HG02623 (cell line): ENCODE results near the gene ARHGEF10L.

Source experiments
- ATAC-seq: cut with Tn5 transposase; IDR thresholded peaks from one replicate; pipeline ENCODE4 v1.9.1; 2021; ENCODE audit warnings: moderate library complexity; ENCODE audit not compliant: unreplicated experiment

ARHGEF10L gene

DNA sequence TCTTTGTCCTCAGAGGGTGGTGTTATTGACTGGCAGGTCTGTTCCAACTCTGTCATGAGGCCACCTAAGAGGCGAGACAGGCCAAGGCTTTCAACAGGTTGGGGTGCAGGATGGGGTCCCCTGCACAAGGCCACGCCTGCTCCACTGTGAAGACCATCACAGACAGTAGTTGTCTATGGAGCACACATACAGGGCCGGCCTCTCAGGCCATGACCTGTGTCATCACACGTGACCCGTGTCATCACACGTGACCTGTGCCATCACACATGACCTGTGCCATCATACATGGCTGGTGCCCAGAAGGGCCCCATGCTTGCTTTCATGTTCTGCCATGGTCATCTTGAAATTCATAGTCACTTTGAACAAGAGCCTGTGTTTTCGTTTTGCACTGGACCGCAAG lies 91.9 kb downstream of the ARHGEF10L start:
- ATAC-seq, result no peak

DNA sequence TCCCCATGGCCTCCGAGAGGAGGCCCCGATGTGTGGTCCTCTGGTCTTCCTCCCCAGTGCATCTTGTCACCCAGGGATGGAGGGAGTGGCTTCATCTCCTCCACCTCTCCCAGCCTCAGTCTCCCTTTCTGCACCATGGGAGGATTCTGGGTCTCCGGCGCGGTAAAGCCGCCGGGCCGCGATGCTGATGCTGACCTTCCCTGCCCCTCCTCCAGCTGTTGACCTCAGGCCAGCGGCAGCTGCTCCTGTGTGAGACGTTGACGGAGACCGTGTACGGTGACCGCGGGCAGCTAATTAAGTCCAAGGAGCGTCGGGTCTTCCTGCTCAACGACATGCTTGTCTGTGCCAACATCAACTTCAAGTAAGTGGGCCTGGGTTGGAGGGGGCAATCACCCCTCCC lies 92.6 kb downstream of the ARHGEF10L start:
- ATAC-seq, result no peak

DNA sequence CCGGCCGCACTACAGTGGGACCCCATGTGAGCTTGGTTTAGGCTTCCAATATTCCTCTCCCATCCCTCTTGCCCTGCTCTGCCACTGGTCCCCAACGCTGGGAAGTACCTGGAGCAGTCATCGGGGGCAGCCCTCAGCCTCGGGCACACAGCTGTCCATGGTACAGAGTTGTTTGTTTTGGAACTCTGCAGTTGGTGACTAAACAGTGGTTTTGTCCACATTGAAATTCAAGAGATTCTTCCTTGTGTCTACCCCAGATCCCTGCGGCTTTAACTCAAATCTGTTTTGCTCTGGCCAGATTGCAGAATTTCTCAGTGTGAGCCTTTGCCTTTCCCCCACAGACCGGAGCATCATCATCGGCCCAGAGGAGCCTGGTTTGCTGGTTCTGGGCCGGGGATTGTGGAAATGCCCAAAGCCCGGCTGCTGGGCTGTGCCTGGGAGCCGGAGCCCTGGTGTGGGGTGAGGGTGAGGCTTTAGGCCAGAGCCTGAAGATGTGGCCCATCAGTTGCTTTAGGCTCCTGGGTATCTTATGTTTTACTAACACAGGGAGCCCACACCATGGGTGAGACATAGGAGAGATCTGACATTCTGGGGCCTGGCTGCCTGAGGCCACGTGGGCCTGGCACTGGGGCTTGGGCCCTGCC lies 93.2 kb downstream of the ARHGEF10L start:
- ATAC-seq, result no peak

DNA sequence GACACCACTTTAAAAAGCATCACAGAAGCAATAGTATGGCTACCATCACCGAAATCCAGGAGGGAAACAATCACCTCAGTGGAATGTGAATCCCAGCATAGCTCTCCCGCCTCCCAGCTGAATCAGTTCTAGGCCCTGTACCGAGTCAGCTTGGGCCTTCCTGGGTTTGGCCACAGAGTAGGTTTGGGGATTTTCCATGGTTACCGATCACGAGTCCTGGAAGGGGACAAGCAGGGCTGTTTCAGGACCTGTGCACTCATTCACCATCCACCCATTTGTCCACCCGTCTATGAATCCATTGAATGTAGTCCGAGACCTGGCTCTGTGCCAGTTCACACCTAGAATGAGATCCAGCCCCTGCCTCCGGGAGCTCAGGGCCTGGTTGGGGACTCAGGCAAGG lies 94.2 kb downstream of the ARHGEF10L start:
- ATAC-seq, result no peak

DNA sequence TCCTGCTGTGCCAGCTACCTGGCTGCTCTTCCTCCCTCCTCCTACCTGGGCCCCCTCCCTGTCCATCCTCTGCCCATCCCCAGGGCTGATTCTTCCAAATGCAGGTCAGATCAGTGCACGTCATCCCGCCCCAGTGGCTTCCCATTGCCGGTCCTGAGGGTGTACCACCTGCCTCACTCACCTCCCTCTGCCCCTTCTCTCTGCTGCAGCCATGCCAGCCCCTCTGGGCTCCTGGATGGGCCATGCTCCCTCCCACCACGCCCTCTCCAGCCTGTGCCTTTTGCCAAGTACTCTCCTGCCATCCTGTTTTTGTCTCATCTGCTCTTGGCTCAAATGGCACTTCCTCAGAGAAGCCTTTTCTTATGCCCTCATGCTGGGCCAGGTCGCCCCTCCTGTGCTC lies 95.8 kb downstream of the ARHGEF10L start:
- no peak for ATAC-seq

DNA sequence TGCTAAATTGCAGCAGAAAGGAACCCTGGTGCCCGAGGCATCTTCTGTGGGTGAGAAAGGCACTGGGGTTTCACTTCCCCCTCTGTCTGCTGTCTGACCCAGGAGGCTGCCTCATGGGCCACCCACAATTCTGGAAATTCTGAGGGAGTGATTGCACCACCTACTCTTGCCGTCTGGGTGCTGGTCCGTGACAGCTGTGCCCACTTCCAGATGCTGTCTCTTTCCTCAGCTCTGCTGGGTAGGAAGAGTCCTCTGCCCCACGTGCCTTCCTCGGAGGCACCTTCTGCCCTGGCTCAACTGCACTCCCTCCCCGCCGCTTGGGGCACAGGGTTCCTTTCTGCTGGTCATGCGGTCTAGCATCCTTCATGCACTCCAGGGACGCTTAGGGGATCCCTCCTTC lies 96.3 kb downstream of the ARHGEF10L start:
- no peak for ATAC-seq

DNA sequence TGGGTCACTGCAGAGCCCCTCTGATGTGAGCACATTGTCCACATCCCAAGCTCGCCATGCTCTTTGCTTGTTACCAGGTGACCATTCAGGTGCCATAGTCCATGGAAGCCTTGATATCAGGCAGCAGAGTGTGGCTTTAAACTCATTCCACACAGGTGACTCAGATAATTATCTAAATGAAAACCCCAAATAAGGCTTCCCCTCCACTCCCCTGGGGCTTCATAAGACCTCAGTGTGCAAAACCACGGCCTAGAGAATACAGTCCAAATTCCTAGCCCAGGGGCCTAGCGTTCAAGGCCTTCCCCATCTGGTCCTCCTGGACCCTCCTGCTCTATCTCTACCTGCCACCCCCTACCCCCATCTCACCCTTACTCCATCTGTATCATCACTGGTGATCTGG lies 97.1 kb downstream of the ARHGEF10L start:
- ATAC-seq, result no peak

DNA sequence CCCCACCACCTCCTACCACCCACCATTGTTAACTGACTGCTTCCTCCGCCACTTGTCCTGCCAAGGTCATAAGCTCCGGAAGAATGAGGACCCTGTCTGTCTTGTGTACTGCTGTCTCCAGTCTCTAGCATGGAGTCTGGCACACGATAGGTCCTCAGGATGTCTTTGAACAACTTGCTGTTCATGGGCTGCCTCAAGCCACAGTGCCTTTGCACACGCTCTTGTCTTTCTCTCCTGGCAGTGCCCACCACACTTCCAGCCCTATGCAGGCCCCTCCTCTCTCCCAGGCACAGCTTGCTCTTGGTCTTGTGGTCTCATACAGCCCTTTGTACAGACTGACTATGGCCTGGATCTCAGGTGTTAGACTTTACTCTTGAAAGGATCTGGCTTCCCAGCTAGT lies 97.6 kb downstream of the ARHGEF10L start:
- no peak for ATAC-seq

DNA sequence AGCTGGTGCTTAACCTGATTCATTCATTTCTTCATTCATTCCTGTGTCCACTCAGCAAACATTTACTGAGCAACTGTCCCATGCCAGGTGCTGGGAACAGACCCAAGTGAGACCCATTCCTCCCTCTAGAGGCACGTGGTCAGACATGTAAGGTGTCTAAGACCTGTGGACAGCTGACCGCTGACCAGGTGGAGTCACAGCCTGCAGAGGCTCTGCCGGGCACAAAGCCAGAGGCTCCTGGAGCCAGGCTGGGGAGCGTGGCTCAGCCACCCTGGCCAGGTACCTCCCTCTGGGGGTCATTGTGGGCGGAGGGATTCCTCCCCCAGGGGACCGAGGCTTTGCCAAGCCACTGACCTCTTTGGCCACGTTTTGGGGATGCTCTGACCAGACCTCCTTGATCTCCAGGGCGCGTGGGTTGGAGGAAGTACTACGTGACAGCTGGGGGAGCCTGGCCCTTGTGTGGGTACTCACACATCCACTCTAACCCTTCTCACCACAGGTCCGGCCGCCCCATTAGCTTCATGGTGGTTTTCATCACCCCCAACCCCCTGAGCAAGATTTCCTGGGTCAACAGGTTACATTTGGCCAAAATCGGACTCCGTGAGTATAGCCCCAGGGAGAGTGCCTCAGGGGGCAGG lies 100.3 kb downstream of the ARHGEF10L start:
- ATAC-seq, result no peak

DNA sequence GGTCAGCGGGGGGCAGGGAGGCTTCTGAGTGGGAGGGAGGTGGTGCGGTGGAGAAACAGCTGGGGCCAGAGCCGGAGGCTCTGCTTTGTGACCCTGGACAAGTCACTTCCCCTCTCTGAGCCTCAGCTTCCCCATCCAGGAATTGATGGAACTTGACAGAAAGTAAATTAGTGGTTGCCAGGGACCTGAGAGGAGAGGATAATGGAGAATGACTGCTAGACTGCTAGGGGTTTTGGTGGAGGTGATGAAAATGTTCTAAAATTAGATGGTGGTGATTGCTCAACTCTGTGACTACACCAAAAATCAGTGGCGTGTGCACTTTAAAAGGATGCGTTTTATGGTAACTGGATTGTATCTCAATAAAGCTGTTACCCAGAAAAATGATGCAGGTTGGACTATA lies 100.9 kb downstream of the ARHGEF10L start:
- ATAC-seq, result no peak

DNA sequence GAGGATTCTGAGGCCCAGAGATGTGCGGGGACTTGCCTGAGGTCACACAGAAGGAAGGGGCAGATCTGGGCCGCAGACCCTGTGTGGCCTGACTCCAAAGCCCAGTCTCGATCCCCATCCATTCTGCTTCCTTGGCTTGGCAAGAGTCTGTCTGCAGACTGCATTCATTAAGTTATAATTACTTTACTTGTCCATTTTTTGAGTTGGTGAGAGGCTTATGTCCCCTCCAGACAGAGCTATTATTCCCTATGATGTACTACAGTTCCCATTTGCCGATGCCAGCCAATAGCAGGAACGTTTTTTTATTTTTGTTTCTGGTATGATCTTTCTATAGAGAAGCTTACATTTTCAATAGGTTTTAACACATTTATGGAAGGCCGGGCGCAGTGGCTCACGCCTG lies 101.5 kb downstream of the ARHGEF10L start:
- ATAC-seq, result no peak

DNA sequence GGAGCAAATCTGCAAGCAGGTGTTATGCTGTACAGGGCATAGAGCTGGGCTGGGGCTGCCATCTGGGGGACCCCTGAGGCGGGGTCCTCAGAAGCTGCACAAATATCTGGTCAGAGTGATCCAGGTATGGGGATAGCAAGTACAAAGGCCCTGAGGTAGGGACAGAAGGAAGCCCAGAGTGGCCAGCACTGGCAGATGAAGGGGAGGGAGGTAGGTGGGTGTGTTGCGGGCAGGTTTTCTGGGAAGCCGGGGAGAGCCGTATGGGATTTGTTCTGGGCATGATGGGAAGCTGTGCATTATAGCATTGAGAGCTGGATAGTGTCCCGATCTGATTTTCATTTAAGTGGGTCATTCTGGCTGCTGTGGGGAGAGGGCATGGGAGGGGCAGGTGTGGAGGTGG lies 102.7 kb downstream of the ARHGEF10L start:
- no peak for ATAC-seq

DNA sequence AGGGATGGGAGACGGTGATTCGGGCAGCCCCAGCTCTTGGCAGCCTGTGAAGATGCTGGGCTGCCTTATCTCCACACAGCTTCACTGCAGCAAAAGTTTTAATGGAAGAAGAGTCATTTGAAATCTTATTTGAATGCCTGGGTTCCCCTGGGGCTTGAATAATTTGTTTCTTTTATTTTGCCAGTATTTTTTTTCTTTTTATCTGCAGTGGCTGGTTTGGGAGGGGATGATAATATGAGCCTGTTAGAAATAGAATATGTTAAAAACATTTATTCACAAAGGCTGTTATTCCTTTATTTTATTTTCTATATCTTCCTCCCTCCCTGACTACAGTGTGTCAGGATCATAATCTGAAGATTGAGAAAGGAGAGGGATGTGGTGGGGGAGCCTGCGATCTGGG lies 103.4 kb downstream of the ARHGEF10L start:
- ATAC-seq, result no peak

DNA sequence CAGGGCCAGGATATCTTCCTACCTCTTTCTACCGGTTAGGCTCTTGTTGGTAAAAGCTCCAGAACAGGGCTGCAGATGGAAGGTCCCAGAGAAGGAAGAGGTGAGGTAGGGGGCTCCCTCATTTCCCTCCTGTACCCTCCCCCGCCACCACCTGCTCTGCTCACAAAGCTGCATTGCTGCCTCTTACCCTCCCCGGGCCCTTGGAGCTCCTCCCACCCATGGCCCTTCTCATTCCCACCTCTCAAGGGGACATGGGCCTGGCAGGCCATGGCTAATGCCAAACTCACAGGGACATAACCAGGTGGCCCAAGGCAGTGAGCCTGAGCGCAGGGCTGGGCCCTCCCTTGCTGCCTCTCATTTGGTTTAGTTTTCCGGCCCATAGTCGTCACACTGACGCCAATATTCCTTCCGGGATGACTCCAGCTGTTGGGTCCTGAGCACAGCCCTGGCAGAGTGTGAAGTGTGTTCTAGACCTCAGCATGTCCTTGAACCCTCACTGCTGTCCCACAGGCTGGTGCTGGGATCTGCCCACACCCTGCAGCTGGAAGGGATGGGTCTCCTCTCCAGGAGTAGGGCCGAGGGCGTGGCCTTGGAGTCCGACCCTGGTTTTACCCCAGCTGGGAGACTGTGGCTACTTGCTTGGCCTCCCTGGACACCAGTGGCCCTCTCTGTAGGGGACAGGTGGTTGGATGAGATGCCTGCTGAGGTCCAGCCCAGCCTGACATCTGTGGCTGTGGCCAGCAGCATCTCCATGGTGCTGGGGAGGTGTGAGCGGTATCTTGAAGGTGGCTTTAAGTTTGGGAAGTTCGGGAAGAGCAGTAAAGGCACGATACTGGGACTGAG lies 104.6 kb downstream of the ARHGEF10L start:
- no peak for ATAC-seq

DNA sequence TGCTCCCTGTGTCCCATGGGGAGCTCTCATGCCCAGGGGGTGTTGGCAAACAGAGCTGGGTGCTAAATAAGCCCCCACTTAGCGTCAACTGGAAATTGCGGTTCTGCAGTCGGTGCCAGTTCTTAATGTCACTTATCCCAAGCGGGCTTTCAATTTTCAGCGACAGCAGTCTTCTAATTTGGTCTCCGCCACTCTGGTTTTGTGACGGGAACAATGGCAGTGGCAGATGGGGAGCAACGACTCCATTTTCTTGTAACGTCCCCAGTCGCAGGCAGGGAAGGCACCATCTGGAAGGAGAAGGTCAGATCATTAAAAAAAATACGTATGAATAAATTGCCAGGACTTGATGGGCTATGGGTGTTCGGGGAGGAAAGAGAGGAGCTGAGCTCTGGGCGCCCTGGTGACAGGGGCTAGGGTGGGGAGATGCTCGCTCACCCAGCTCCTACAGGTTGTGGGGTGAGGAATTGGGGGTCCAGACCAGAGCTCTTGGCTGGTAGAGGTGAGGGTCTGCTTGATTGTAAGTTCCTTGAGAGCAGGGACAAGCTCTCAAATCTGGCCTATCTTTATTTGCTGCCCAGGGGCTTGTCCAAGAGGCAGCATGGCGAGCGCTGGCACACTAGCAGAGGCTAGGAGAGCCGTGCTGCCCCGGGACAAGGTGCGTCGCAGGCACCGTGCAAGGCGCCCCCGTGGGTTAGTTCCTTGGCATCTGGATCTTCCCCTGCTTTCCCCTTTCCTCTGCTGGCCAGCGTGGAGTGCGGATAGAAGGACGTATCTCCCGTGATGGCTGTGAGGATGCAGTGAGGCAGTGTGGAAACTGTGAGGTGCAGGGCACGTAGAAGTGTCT lies 105.8 kb downstream of the ARHGEF10L start:
- ATAC-seq, result no peak

DNA sequence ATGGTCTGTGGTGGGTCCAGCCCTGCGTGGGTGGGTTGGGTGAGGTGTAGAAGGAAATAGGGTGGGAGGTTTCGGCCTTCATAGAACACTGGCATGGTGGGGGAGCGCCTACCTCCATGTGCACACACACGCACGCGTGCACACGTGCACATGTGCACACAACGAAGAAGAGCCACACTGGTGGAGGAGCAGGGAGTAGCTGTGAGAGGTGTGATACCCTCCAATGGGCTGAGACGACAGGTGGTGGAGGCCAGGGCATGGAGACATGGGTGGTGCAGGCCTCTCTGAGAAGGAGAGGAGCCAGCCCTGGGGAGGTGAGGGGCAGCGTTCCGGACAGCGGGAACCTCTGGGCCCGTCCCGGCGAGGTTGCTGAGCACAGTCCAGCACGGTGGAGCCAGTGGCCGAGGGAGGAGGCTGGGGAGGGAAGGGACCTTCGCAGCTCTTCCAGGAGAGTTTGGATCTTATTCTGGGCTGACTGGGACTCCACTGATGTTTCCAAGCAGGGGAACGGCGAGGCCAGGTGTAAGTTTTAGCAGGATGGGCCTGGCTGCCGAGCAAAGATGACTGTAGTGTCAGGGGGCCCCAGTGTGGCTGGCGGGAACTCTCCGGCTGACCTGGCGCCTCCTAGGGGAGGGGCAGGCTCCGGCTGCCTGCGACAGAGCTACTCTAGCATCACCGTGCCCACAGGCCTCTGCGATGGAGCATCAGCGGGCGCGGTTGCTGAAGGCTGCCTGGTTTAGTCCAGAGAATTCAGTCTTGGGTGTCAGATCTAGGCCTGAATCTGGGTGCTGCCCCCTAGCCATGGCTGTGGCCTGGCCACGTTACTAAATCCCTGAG lies 107.2 kb downstream of the ARHGEF10L start:
- ATAC-seq, result no peak

DNA sequence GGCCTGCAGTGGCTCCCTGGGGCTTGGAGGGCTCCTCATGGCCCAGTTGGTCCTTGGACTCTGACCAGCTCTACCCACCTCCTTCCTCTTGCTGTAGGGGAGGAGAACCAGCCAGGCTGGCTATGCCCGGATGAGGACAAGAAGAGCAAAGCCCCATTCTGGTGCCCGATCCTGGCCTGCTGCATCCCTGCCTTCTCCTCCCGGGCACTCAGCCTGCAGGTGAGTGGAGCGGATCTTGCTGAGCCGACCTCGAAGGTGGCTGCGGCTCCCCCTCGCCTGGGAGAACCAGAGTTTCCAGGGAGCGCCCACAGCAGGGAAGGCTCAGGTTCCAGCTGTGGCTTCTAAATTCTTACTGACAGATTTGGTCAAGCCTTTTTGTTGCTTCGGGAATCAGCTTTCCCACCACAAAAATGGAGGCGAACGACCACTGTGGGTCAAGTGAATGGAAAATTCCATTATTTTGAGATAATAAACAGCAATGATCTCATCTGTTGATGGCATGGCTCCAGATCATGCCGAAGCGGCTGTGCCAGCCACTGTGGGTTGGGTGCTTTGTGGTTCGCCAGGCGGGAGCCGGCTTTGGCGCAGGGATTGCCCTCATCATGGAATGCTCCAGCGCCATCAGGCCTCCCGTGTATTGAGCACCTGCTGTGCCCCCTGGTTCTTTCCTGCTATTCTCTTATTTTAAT lies 109.1 kb downstream of the ARHGEF10L start:
- no peak for ATAC-seq

DNA sequence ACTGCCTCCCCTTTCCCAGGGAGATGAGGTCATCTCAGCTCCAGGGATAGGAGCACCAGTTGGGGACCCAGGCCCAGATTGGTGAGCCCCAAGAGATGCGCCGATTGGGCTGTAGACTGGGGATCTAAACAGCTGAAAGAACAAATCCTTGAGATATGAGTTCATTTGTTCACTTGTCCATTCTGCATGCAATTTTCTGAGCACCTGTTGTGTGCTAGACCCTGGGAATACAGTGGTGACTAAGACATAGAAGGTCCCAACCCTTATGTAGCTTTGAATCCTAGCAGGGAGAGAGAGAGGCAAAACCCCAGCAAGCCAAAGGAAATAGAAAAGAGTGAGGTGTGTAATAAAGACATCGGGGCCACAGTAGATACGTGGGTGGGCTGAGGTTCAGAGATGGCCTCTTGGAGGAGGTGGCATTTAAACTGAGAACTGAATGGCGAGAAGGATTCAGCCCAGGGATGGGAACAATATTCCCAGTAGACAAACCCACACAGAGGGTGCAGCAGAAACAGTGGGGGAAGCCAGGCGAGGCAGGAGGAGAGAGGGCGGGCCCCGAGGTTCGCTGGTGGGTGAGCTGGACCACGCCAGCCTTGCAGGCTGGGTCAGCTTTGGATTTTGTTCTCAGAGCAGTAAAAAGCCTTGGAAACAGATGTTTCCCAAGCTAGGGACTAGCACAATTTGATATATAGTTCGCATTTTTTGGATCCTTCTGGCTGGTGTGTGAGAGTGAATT lies 110.0 kb downstream of the ARHGEF10L start:
- ATAC-seq, result no peak

DNA sequence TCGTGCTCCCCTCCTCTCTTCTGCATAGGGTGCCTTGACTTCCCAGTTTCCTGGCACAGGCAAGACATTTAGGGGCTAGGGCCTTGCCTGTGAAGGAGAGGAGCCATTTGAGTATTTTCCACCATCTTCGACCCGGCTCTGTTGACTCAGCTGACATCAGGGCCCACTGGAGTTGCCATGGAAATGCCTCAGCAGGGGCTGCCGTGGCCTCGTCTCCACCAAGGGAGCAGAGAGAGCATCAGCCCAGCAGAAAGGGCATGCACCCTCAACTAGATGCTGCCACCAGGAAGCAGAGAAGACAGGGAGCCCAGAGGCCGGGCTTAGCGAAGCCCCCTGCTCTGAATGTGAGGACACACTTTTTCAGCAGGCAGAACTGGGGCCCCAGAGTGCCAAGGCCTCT lies 113.8 kb downstream of the ARHGEF10L start:
- ATAC-seq, result no peak
